Breast epithelium (tissue), 4 donors: ENCODE results near the gene PTPRN2. TPM values are rescaled to one million over a fixed set of nuclear protein-coding genes. Genes with fewer than 3 reads are reported as not detected.
A peak's percentile ranks its signal among the peaks of the same experiment; 100 is the strongest.

Experiments used
- DNase-seq, 2 donors: peaks; one replicate each; pipeline ENCODE4 v3.0.0-alpha.2; 2019; ENCODE audit warnings: low spot score in 2 of 2
- H3K27ac ChIP-seq, 2 donors: fragments of 200-600 bp; sonication (generic) in 1 of 2; one replicate each; pipeline ENCODE4 v1.5.1; 2016 to 2019; ENCODE audit warnings: mild to moderate bottlenecking in 1 of 2
- H3K27me3 ChIP-seq, 2 donors: fragments of 200-600 bp; sonication (generic) in 1 of 2; one replicate each; pipeline versions ENCODE4 v1.5.1 to v1.6.0; 2017 to 2019; ENCODE audit warnings: control low read depth in 1 of 2, mild to moderate bottlenecking in 1 of 2
- H3K36me3 ChIP-seq: fragments of 200-600 bp; one replicate; pipeline ENCODE4 v1.5.1; 2019
- H3K4me1 ChIP-seq, 2 donors: fragments of 200-600 bp; sonication (generic); one replicate each; pipeline ENCODE4 v1.5.1; 2016 to 2019; ENCODE audit warnings: control low read depth in 1 of 2
- H3K4me3 ChIP-seq, 3 donors: fragments of 200-600 bp; sonication (generic); 1 replicate in 2 of 3; 2 replicates in 1 of 3; pipeline ENCODE4 v1.5.1; 2016 to 2019; ENCODE audit warnings: mild to moderate bottlenecking in 3 of 3, moderate library complexity in 2 of 3
- H3K9me3 ChIP-seq, 2 donors: fragments of 200-600 bp; sonication (generic) in 1 of 2; one replicate each; pipeline ENCODE4 v1.5.1; 2016 to 2019; ENCODE audit warnings: control low read depth in 1 of 2
- CTCF ChIP-seq, 3 donors: fragments of 450-650 bp; IDR thresholded peaks; one replicate each; pipeline ENCODE4 v1.5.1; 2016 to 2017; ENCODE audit warnings: antibody characterized with exemption in 3 of 3, mild to moderate bottlenecking in 3 of 3, moderate library complexity in 3 of 3
- POLR2A ChIP-seq: fragments of 450-650 bp; IDR thresholded peaks from one replicate; pipeline ENCODE4 v1.6.1; 2016; ENCODE audit warnings: antibody characterized with exemption, mild to moderate bottlenecking, moderate library complexity
- POLR2AphosphoS5 ChIP-seq, 3 donors: sonication (generic); formaldehyde crosslinking; IDR thresholded peaks; one replicate each; pipeline ENCODE4 v1.6.1; 2017; ENCODE audit warnings: antibody characterized with exemption in 3 of 3
- intact Hi-C: fragments of 100-400 bp; cut with DNase I; formaldehyde crosslinking; loops from one replicate; pipeline ENCODE4 v1.15.1; 2023; ENCODE audit warnings: low total_unique reads
- total RNA-seq, 3 donors: library from RNA; depleted of rRNA; stranded (reverse); fragments of >200 nt; gene quantifications; one replicate each; pipeline ENCODE4 v1.1.0, GENCODE V29; 2016

Gene PTPRN2
- total RNA-seq, 3 donors from 2014 or later, result 1.6 to 2.2 (median 2.2) TPM

DNA sequence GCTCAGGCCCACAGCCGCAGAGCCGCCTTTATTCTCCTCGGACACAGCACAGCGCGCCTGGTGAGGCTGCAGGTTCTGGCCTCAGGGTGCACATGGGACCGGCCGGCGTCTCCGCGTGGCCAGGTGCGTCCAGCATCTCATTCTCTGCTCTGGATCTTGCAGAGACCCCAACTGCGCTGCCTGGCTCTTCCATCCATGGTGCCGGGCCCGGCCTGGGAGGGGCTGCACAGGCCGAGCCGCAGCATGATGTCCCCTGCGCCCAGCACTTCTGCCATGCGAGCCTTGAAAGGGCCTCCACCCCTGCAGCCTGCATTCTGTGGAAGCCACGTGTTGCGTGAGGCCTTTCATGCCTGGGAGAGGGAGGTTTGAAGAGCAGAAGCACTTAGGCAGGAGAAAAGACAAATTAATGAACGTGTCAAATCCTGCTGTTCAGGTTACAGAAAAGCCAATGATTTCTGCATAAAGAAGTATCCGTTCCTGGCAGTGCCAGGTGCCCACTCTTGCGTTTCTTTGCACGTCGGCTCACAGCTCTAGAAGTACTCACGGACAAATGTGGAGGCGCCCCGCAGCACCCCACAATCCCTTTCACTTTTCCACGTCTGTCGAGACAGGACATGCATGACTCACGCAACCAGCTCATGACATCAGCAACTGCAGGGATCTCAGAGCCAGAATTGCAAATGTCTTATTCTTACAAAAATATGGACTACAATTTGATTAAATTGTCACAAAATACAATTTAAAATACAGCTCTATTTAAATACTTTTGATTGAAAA is 679.4 kb downstream of the PTPRN2 start:
- H3K27me3 ChIP-seq, result no peaks in the 10 kb centered on the region
- TF ChIP-seq POLR2A (no peak), POLR2AphosphoS5 (IDR thresholded peaks at IDR 0.05) (no peak), CTCF (IDR thresholded peaks at IDR 0.05) (no peak)
- peak in 1 of 2 donors; percentile 30 for DNase-seq
- no peak overlapping the region for H3K27ac ChIP-seq
- H3K9me3 ChIP-seq, result peaks cover 0 to 6% of the 10 kb centered on the region in 2 donors
- H3K4me3 ChIP-seq, result no peak overlapping the region
- no peaks in the 10 kb centered on the region for H3K4me1 ChIP-seq
- H3K36me3 ChIP-seq, result no peaks in the 10 kb centered on the region
- intact Hi-C loops, result loop anchor here (5.0 kb wide), 1 partner anchor 289 kb away; no protein-coding TSS in a partner anchor

GRCh38 chr7:157907091-157907490 is 680.5 kb downstream of the PTPRN2 start:
- Histone ChIP-seq H3K4me1 (no peaks in the 10 kb centered on the region), H3K27me3 (no peaks in the 10 kb centered on the region), H3K27ac (no peak overlapping the region), H3K4me3 (no peak overlapping the region), H3K9me3 (peaks cover 0 to 6% of the 10 kb centered on the region in 2 donors), H3K36me3 (no peaks in the 10 kb centered on the region)
- no peak for DNase-seq
- intact Hi-C loops, result loop anchor here (5.0 kb wide), 1 partner anchor 290 kb away; no protein-coding TSS in a partner anchor
- TF ChIP-seq POLR2A (no peak), POLR2AphosphoS5 (IDR thresholded peaks at IDR 0.05) (no peak), CTCF (IDR thresholded peaks at IDR 0.05) (no peak)

DNA sequence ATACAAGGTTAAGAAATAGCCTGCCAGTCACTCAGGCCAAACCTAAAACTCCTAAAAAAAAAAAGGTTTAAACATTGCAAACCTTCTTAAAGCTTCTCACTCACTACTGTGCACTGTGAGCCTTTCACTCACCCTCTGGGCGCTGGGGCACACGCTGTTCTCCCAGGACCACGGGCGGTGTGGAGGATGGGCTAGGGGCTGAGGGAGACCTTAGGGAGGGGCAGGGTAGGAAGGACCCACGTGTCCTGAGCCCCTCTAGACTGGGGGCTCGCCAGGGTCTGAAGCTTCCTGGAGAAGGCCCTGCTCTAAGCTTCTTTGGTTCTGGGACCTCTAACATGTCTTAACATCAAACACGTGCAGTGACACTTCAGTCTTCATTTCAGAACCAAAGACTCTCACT is 681.0 kb downstream of the PTPRN2 start:
- Histone ChIP-seq H3K27ac (no peak overlapping the region), H3K27me3 (no peaks in the 10 kb centered on the region), H3K4me1 (no peaks in the 10 kb centered on the region), H3K36me3 (no peaks in the 10 kb centered on the region), H3K9me3 (peaks cover 0 to 6% of the 10 kb centered on the region in 2 donors), H3K4me3 (no peak overlapping the region)
- no peak for DNase-seq
- TF ChIP-seq POLR2A, result no peak
- no peak for TF ChIP-seq POLR2AphosphoS5 (IDR thresholded peaks at IDR 0.05)
- no peak for TF ChIP-seq CTCF (IDR thresholded peaks at IDR 0.05)
- intact Hi-C loops, result loop anchor here (5.0 kb wide), 1 partner anchor 291 kb away; no protein-coding TSS in a partner anchor

GRCh38 chr7:157905651-157906461 is 681.8 kb downstream of the PTPRN2 start:
- no peak overlapping the region for H3K27ac ChIP-seq
- intact Hi-C loops, result loop anchor here (5.0 kb wide), 1 partner anchor 291 kb away; no protein-coding TSS in a partner anchor
- H3K9me3 ChIP-seq, result peaks cover 0 to 5% of the 10 kb centered on the region in 2 donors
- H3K4me3 ChIP-seq, result no peak overlapping the region
- peak in 1 of 2 donors; percentile 20 for DNase-seq
- no peaks in the 10 kb centered on the region for H3K36me3 ChIP-seq
- H3K27me3 ChIP-seq, result no peaks in the 10 kb centered on the region
- no peak for TF ChIP-seq POLR2AphosphoS5 (IDR thresholded peaks at IDR 0.05)
- no peak for TF ChIP-seq CTCF (IDR thresholded peaks at IDR 0.05)
- H3K4me1 ChIP-seq, result no peaks in the 10 kb centered on the region
